DOHH2 (cell line): ENCODE data around the gene GABRA5.
"Not testable (repeated sequence)": the region's sequence is repeated elsewhere in the genome, so short reads cannot be mapped to it uniquely, and the experiment has no call there.

ENCODE experiments used
- H3F3A ChIP-seq: fragments of 200-600 bp; sonication (generic), shearing (Covaris generic); 2 replicates; pipeline ENCODE4 v1.6.0; 2016; ENCODE audit warnings: antibody characterized with exemption, mild to moderate bottlenecking; ENCODE audit not compliant: control insufficient read depth, insufficient read depth
- H3K27ac ChIP-seq: fragments of 200-600 bp; sonication (generic); 2 replicates; pipeline ENCODE4 v1.5.1; 2014; ENCODE audit warnings: low read depth, mild to moderate bottlenecking, low read length, moderate library complexity
- H3K27me3 ChIP-seq: fragments of 200-600 bp; sonication (generic); 2 replicates; pipeline ENCODE4 v1.6.1; 2014; ENCODE audit warnings: mild to moderate bottlenecking, low read length, mixed read lengths; ENCODE audit not compliant: control insufficient read depth
- H3K36me3 ChIP-seq: fragments of 200-600 bp; sonication (generic); 2 replicates; pipeline ENCODE4 v1.6.1; 2014; ENCODE audit warnings: mild to moderate bottlenecking, low read length, moderate library complexity, mixed read lengths; ENCODE audit not compliant: control insufficient read depth
- H3K4me1 ChIP-seq: fragments of 200-600 bp; sonication (generic); 2 replicates; pipeline ENCODE4 v1.6.1; 2014; ENCODE audit warnings: mild to moderate bottlenecking, low read length, mixed read lengths; ENCODE audit not compliant: control insufficient read depth
- H3K4me2 ChIP-seq: fragments of 200-600 bp; sonication (generic); 2 replicates; pipeline ENCODE4 v1.6.0; 2014; ENCODE audit warnings: mild to moderate bottlenecking, low read length, moderate library complexity
- H3K4me3 ChIP-seq: fragments of 200-600 bp; sonication (generic); 2 replicates; pipeline ENCODE4 v1.5.1; 2014; ENCODE audit warnings: mild to moderate bottlenecking, low read length, mixed read lengths
- H3K79me2 ChIP-seq: fragments of 200-600 bp; sonication (generic); 2 replicates; pipeline ENCODE4 v1.6.1; 2014; ENCODE audit warnings: mild to moderate bottlenecking, low read length, mixed read lengths; ENCODE audit not compliant: control insufficient read depth
- H3K9me2 ChIP-seq: fragments of 200-600 bp; sonication (generic); replicated peaks from 2 replicates; pipeline ENCODE4 v1.6.1; 2014; ENCODE audit warnings: mild to moderate bottlenecking, low read length, mixed read lengths; ENCODE audit not compliant: control insufficient read depth
- H3K9me3 ChIP-seq: fragments of 200-600 bp; sonication (generic); 2 replicates; pipeline ENCODE4 v1.6.1; 2014; ENCODE audit warnings: antibody characterized with exemption, low read length, mixed read lengths; ENCODE audit not compliant: control insufficient read depth, insufficient read depth
- H4K20me1 ChIP-seq: fragments of 200-600 bp; sonication (generic); 2 replicates; pipeline ENCODE4 v1.6.0; 2014; ENCODE audit warnings: low read depth, mild to moderate bottlenecking, antibody characterized with exemption, low read length, moderate library complexity; ENCODE audit not compliant: control insufficient read depth, insufficient read depth
- EZH2phosphoT487 ChIP-seq: fragments of 200-600 bp; sonication (generic); IDR thresholded peaks from 2 replicates; pipeline ENCODE4 v1.6.1; 2017; ENCODE audit warnings: borderline replicate concordance, mild to moderate bottlenecking, antibody characterized with exemption, low read length, moderate library complexity, mixed read lengths
- TF ChIP-seq, protein P1 (sequence below): fragments of 200-600 bp; sonication (generic); IDR thresholded peaks from one replicate; pipeline ENCODE4 v1.5.1; 2014; ENCODE audit warnings: antibody characterized with exemption, mild to moderate bottlenecking, low read depth, low read length; ENCODE audit not compliant: poor library complexity, severe bottlenecking

The GABRA5 gene

DNA sequence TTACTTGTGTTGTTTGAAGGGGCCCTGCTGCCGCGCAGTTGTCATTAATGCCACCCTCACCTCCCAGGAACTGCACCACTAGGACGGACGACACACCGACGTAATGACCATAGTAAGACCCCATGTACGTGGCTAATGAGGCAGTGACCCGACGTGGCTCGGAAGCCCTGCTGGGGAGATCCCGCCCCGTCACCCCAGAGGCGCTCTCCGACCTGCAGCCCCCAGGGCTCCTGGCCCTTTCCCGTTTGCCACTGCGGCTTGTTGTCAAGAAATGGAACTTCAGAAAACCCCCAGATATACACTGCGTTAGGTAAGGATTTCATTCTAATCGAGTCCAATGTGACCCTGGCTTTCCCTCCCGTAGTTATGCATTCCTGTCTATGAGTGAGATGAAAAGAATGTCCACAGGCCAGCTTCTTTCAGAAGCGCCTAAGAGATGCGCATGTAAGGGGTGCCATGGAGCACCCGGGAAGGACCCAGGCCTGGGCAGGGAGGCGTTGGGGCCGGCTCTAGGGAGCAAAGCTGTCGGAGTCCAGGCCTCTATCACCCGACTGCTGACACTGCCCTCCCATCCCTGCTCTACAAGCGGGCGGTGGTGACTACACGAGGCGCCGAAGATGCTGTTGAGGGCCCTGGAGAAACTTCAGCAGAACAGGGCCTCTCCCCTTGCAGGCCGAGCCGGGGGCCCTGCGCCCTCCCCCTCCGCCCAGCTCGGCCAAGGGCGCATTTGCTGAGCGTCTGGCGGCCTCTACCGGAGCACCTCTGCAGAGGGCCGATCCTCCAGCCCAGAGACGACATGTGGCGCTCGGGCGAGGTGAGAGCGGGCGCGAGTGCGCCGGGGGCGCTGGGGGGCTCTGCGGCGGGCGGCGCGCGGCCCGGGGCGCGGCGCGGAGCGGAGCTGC, at the start of gene GABRA5:
TSS of gene GABRA5 (plus strand) at position 765 of the 902 bp plus-strand sequence. CDS start 2,187 bp downstream, outside the sequence.
- Histone ChIP-seq H3K27me3 (no peaks in the 10 kb centered on the region), H3K36me3 (no peaks in the 10 kb centered on the region), H3K4me2 (no peak within 1 kb of the TSS), H3K9me3 (peaks cover 5% of the 10 kb centered on the region; the same call in 1 of the 2 replicates), H3F3A (no peaks in the 10 kb centered on the region), H3K27ac (no peak within 1 kb of the TSS), H3K9me2 (no peaks in the 10 kb centered on the region), H4K20me1 (no peaks in the 10 kb centered on the region), H3K4me1 (no peaks in the 10 kb centered on the region), H3K79me2 (no peaks in the 10 kb centered on the region), H3K4me3 (no peak within 1 kb of the TSS)
- no peak for TF ChIP-seq EZH2phosphoT487
- TF ChIP-seq, protein P1, sequence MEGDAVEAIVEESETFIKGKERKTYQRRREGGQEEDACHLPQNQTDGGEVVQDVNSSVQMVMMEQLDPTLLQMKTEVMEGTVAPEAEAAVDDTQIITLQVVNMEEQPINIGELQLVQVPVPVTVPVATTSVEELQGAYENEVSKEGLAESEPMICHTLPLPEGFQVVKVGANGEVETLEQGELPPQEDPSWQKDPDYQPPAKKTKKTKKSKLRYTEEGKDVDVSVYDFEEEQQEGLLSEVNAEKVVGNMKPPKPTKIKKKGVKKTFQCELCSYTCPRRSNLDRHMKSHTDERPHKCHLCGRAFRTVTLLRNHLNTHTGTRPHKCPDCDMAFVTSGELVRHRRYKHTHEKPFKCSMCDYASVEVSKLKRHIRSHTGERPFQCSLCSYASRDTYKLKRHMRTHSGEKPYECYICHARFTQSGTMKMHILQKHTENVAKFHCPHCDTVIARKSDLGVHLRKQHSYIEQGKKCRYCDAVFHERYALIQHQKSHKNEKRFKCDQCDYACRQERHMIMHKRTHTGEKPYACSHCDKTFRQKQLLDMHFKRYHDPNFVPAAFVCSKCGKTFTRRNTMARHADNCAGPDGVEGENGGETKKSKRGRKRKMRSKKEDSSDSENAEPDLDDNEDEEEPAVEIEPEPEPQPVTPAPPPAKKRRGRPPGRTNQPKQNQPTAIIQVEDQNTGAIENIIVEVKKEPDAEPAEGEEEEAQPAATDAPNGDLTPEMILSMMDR = no peak

DNA sequence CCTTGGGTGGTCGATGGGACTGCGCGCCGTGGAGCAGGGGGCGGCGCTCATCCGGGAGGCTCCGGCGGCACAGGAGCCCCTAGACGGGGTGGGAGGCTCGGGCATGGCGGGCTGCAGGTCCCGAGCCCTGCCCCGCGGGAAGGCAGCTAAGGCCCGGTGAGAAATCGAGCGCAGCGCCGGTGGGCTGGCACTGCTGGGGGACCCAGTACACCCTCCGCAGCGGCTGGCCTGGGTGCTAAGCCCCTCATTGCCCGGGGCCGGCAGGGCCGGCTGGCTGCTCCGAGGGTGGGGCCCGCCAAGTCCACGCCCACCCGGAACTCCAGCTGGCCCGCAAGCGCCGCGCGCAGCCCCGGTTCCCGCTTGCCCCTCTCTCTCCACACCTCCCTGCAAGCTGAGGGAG, 35.7 kb upstream of the GABRA5 start:
- H4K20me1 ChIP-seq, H3K9me3 ChIP-seq, H3K4me1 ChIP-seq, H3K27me3 ChIP-seq, H3K9me2 ChIP-seq, H3K4me2 ChIP-seq, H3K79me2 ChIP-seq, H3K4me3 ChIP-seq, H3K36me3 ChIP-seq, H3F3A ChIP-seq, H3K27ac ChIP-seq: not testable (repeated sequence)

DNA sequence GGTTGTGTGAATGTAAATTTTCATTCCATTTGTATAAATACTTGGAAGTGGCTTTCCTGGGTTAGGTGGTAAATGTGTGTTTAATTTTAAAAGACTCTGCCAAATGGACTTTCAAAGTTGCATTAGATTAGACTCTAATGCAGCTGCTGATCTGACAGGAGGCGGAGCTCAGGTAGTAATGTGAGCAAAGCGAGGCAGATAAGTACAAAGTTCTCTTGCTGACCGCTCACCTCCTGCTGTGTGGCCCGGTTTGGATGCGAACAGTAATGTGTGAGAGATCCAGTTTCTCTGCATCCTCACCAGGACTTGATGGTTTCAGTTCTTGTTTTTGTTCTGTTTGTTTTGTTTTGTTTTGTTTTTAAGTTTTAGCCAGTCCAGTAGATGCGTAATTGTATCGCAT, 34.9 kb upstream of the GABRA5 start:
- no peaks in the 10 kb centered on the region for H3F3A ChIP-seq
- no peaks in the 10 kb centered on the region for H3K9me2 ChIP-seq
- H3K79me2 ChIP-seq = no peaks in the 10 kb centered on the region
- H4K20me1 ChIP-seq = no peaks in the 10 kb centered on the region
- peaks cover 10% of the 10 kb centered on the region; the same call in 1 of the 2 replicates for H3K9me3 ChIP-seq
- H3K4me3 ChIP-seq = no peak overlapping the region
- TF ChIP-seq, protein P1 = no peak
- no peaks in the 10 kb centered on the region for H3K36me3 ChIP-seq
- no peak overlapping the region for H3K27ac ChIP-seq
- no peak overlapping the region for H3K4me2 ChIP-seq
- H3K4me1 ChIP-seq = no peaks in the 10 kb centered on the region
- no peaks in the 10 kb centered on the region for H3K27me3 ChIP-seq

DNA sequence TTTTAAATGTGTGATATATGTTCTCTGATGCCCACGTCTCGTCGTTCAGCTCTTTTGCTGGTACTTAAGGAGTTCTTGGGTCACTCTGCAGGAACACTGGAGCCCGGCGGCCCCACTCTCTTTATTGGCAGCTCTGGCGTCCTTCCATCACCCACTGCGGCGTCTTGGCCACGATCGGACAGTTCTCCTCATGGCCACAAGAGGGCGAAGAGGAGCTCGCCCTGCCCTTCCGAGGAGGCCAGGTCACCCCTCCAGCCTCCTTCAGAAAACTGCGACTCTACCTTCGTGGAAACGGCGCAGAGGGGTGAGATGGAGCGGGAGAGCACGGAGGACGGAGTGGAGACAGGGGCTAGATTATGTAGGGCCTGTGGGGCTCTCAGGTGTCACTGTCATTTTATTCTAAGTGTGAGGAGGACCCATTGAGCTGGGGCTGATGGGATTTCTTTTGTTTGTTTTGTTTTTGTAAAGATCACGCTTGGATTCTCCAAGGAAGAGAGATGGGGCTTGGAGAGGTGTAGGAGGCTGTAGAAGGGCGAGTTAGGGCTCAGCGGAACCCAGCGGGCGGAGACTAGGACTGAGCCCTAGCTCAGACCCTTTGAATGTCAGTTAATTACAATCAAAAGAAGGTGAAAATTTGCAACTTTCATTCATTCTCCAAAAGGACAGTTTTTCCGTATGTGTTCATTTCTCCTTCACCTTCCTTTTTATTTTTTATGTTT, 28.0 kb upstream of the GABRA5 start:
- Histone ChIP-seq H3K4me3 (no peak overlapping the region), H3K79me2 (no peaks in the 10 kb centered on the region), H3K4me2 (no peak overlapping the region), H3K4me1 (no peaks in the 10 kb centered on the region), H3K27me3 (no peaks in the 10 kb centered on the region), H3K9me3 (peaks cover 8% of the 10 kb centered on the region; the same call in 1 of the 2 replicates), H3K27ac (no peak overlapping the region), H3F3A (no peaks in the 10 kb centered on the region), H3K9me2 (no peaks in the 10 kb centered on the region), H3K36me3 (no peaks in the 10 kb centered on the region), H4K20me1 (no peaks in the 10 kb centered on the region)
- TF ChIP-seq, protein P1 = peak; percentile 73
- no peak for TF ChIP-seq EZH2phosphoT487
